Keratinocyte (primary cell): Measurements from ENCODE around the gene MMUT. TPM values are rescaled to one million over a fixed set of nuclear protein-coding genes. Genes with fewer than 3 reads are reported as not detected.

Experiments used
- DNase-seq: peaks from one replicate; pipeline ENCODE4 v3.0.0-alpha.2; 2011; ENCODE audit warnings: low read depth, missing footprints, low spot score
- FAIRE-seq: peaks from 2 replicates; lab custom pipeline; 2011; peaks lifted over from hg19 to GRCh38; lab: Jason Lieb, UNC
- H2AFZ ChIP-seq: 2 replicates; pipeline ENCODE4 v1.6.0; 2012; ENCODE audit warnings: low read length, control low read depth, inconsistent platforms; ENCODE audit not compliant: control insufficient read depth
- H3K27ac ChIP-seq: 2 replicates; pipeline ENCODE4 v1.5.1; 2011; ENCODE audit warnings: low read length; ENCODE audit not compliant: control insufficient read depth, insufficient read depth
- H3K27me3 ChIP-seq: 3 replicates; pipeline ENCODE4 v1.6.0; 2011; ENCODE audit warnings: low read length; ENCODE audit not compliant: control insufficient read depth, insufficient read depth; ENCODE audit errors: extremely low read depth
- H3K36me3 ChIP-seq, 2 experiments: 2 replicates in 1 of 2; 3 replicates in 1 of 2; pipeline ENCODE4 v1.5.1; 2011; ENCODE audit warnings: low read length in 2 of 2, mild to moderate bottlenecking in 1 of 2; ENCODE audit not compliant: control insufficient read depth in 2 of 2, insufficient read depth in 2 of 2; ENCODE audit errors: extremely low read depth in 1 of 2
- H3K4me1 ChIP-seq: 3 replicates; pipeline ENCODE4 v1.5.1; 2011; ENCODE audit warnings: low read length; ENCODE audit not compliant: control insufficient read depth, insufficient read depth; ENCODE audit errors: extremely low read depth
- H3K4me2 ChIP-seq: 3 replicates; pipeline ENCODE4 v1.6.0; 2011; ENCODE audit warnings: low read depth, low read length; ENCODE audit not compliant: control insufficient read depth, insufficient read depth; ENCODE audit errors: extremely low read depth
- H3K4me3 ChIP-seq, 3 experiments: fragments of 200-600 bp in 1 of 3; sonication (generic) in 1 of 3; 2 replicates in 2 of 3; 3 replicates in 1 of 3; pipeline ENCODE4 v1.5.1; 2011 to 2016; ENCODE audit warnings: low read length in 3 of 3, mild to moderate bottlenecking in 3 of 3, control low read depth in 2 of 3, inconsistent platforms in 1 of 3, low read depth in 1 of 3, mixed read lengths in 1 of 3, mixed run types in 1 of 3, moderate library complexity in 1 of 3; ENCODE audit not compliant: control insufficient read depth in 2 of 3, insufficient read depth in 2 of 3; ENCODE audit errors: extremely low read depth in 1 of 3
- H3K79me2 ChIP-seq: 2 replicates; pipeline ENCODE4 v1.6.0; 2012; ENCODE audit warnings: low read length; ENCODE audit not compliant: control insufficient read depth, insufficient read depth
- H3K9ac ChIP-seq: 3 replicates; pipeline ENCODE4 v1.6.0; 2011; ENCODE audit warnings: low read length; ENCODE audit not compliant: control insufficient read depth, insufficient read depth; ENCODE audit errors: extremely low read depth
- H3K9me1 ChIP-seq: 3 replicates; pipeline ENCODE4 v1.6.0; 2011; ENCODE audit warnings: low read length; ENCODE audit not compliant: control insufficient read depth, insufficient read depth; ENCODE audit errors: extremely low read depth
- H3K9me3 ChIP-seq: 2 replicates; pipeline ENCODE4 v1.5.1; 2012; ENCODE audit warnings: low read depth, low read length; ENCODE audit not compliant: control insufficient read depth
- H4K20me1 ChIP-seq: 3 replicates; pipeline ENCODE4 v1.6.0; 2011; ENCODE audit warnings: low read length; ENCODE audit not compliant: control insufficient read depth, insufficient read depth; ENCODE audit errors: extremely low read depth
- EZH2 ChIP-seq: IDR thresholded peaks from one replicate; pipeline ENCODE4 v1.6.1; 2012; ENCODE audit warnings: inconsistent platforms, mild to moderate bottlenecking, low read length, moderate library complexity
- dilution Hi-C: fragments of 300-500 bp; cut with MboI; formaldehyde crosslinking; loops from one replicate; pipeline ENCODE4 v1.7.0; 2020; ENCODE audit warnings: low sequenced_read_pairs; ENCODE audit not compliant: extremely low pct_ligation_motif_present
- polyA plus RNA-seq, 5 experiments: library from polyadenylated mRNA; depleted of rRNA in 3 of 5; stranded (reverse) in 3 of 5; stranded (forward) in 1 of 5; unstranded in 1 of 5; fragments of >200 nt; gene quantifications; 1 replicate in 1 of 5; 2 replicates in 3 of 5; 3 replicates in 1 of 5; pipeline versions ENCODE4 v1.2.1 to v1.2.3, GENCODE V29; 2011 to 2012; ENCODE audit warnings: missing spikeins in 2 of 5, low read depth in 1 of 5, low replicate concordance in 1 of 5
- TF ChIP-seq, protein P1 (sequence below), 3 experiments: IDR thresholded peaks in 1 of 3; conservative IDR thresholded peaks in 1 of 3; optimal IDR thresholded peaks in 1 of 3; 2 replicates in 2 of 3; 3 replicates in 1 of 3; pipeline versions ENCODE3 to v1.5.1; 2011; ENCODE audit warnings: low read length in 3 of 3, mild to moderate bottlenecking in 3 of 3, moderate library complexity in 2 of 3, control low read depth in 1 of 3, inconsistent platforms in 1 of 3; ENCODE audit not compliant: insufficient read depth in 2 of 3; ENCODE audit errors: extremely low read depth in 1 of 3

MMUT gene
- polyA plus RNA-seq, 1 donor (not counting 4 experiments of a cell fraction or from before 2014, with no cell fraction given) = 16.5 TPM

DNA sequence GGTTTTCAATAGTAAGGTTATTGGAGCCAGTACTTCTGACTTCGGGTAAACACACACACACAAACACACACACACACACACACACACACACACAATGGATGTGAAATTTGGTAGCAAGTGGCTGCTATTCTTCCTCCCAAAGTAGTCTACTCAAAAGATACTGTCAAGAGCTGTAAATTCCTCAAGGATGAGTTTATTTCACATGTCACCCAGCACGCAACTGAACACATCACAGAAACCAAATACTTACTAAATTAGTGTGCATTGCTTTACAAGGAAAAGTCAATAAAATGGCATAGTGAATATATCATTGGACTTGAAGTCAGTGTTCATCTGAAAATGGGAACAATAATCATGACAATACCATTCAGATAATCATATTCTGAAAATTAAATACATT lies 32.9 kb downstream of the MMUT start:
- no peaks in the 10 kb centered on the region for H3K27me3 ChIP-seq
- dilution Hi-C loops = loop anchor here (25.0 kb wide), 1 partner anchor 1343 kb away; no protein-coding TSS in a partner anchor
- no peak overlapping the region for H2AFZ ChIP-seq
- H3K4me2 ChIP-seq = no peak overlapping the region
- no peaks in the 10 kb centered on the region for H3K9me1 ChIP-seq
- DNase-seq (no peak), FAIRE-seq (no peak)
- no peaks in the 10 kb centered on the region for H3K9me3 ChIP-seq
- H3K36me3 ChIP-seq = peaks cover 0 to 2% of the 10 kb centered on the region in 2 experiments
- H3K79me2 ChIP-seq = no peaks in the 10 kb centered on the region
- H3K27ac ChIP-seq = no peak overlapping the region
- H3K4me3 ChIP-seq = no peak overlapping the region
- TF ChIP-seq, protein P1, sequence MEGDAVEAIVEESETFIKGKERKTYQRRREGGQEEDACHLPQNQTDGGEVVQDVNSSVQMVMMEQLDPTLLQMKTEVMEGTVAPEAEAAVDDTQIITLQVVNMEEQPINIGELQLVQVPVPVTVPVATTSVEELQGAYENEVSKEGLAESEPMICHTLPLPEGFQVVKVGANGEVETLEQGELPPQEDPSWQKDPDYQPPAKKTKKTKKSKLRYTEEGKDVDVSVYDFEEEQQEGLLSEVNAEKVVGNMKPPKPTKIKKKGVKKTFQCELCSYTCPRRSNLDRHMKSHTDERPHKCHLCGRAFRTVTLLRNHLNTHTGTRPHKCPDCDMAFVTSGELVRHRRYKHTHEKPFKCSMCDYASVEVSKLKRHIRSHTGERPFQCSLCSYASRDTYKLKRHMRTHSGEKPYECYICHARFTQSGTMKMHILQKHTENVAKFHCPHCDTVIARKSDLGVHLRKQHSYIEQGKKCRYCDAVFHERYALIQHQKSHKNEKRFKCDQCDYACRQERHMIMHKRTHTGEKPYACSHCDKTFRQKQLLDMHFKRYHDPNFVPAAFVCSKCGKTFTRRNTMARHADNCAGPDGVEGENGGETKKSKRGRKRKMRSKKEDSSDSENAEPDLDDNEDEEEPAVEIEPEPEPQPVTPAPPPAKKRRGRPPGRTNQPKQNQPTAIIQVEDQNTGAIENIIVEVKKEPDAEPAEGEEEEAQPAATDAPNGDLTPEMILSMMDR (optimal IDR thresholded peaks at IDR 0.05 in 1 of 3, IDR thresholded peaks at IDR 0.05 in 1 of 3, conservative IDR thresholded peaks at IDR 0.05 in 1 of 3; ENCODE audit: extremely low read depth in 1 of 3, insufficient read depth in 2 of 3, low read length in 3 of 3) = no peak
- no peaks in the 10 kb centered on the region for H3K4me1 ChIP-seq
- no peaks in the 10 kb centered on the region for H4K20me1 ChIP-seq
- no peak overlapping the region for H3K9ac ChIP-seq

DNA sequence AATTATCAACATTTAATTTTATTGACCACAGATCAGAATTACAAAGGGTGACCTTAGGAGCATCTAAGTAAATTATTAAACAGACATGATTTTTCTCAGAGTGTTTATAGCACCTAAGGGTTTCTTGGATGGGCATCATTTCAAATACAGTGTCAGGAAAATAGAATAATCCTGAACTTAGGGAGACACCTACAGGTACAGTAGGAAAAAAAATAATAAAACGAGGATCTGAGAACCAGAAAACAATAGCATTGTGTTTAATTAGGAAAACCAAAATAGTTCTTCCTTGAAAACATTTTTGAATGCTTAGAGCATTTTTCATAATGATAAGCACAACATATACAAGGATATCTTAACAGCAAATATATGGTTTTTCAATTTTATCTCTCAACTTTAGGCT lies 39.2 kb downstream of the MMUT start:
- TF ChIP-seq, protein P1 (optimal IDR thresholded peaks at IDR 0.05 in 1 of 3, IDR thresholded peaks at IDR 0.05 in 1 of 3, conservative IDR thresholded peaks at IDR 0.05 in 1 of 3; ENCODE audit: extremely low read depth in 1 of 3, insufficient read depth in 2 of 3, low read length in 3 of 3) = peak in 1 of 3 experiments; percentile 27
- no peak for TF ChIP-seq EZH2
- H4K20me1 ChIP-seq = no peaks in the 10 kb centered on the region
- no peak overlapping the region for H3K4me3 ChIP-seq
- dilution Hi-C loops = no loop called here
- DNase-seq (no peak), FAIRE-seq (no peak)
- no peaks in the 10 kb centered on the region for H3K9me1 ChIP-seq
- no peak overlapping the region for H3K9ac ChIP-seq
- H3K79me2 ChIP-seq = no peaks in the 10 kb centered on the region
- no peaks in the 10 kb centered on the region for H3K36me3 ChIP-seq
- H3K9me3 ChIP-seq = no peaks in the 10 kb centered on the region
- no peaks in the 10 kb centered on the region for H3K27me3 ChIP-seq
- no peaks in the 10 kb centered on the region for H3K4me1 ChIP-seq
- no peak overlapping the region for H2AFZ ChIP-seq
- H3K4me2 ChIP-seq = no peak overlapping the region
- no peak overlapping the region for H3K27ac ChIP-seq
